H1 (cell line): ENCODE measurements around the gene AWAT1. TPM values are rescaled to one million over a fixed set of nuclear protein-coding genes. Genes with fewer than 3 reads are reported as not detected.

ENCODE experiments used
- CTCF ChIA-PET: fragments of 300-600 bp; sonication (Branson Sonifier 250); formaldehyde crosslinking; loops from one replicate; lab custom pipeline; 2021; ENCODE audit not compliant: partially characterized antibody; lab: Charles Lee
- POLR2A ChIA-PET: fragments of 300-600 bp; sonication (Branson Sonifier 250); formaldehyde crosslinking; loops from one replicate; lab custom pipeline; 2021; ENCODE audit warnings: inconsistent platforms; ENCODE audit not compliant: partially characterized antibody; lab: Charles Lee
- DNase-seq, 2 experiments: peaks; one replicate each; pipeline versions ENCODE4 v3.0.0 to v3.0.0-alpha.2; 2010 to 2022; ENCODE audit warnings: low spot score in 2 of 2, low read depth in 1 of 2, mixed read lengths in 1 of 2
- FAIRE-seq: peaks from 2 replicates; lab custom pipeline; 2011; peaks lifted over from hg19 to GRCh38; lab: Jason Lieb, UNC
- H2AFZ ChIP-seq: 2 replicates; pipeline ENCODE4 v1.8.1; 2012; ENCODE audit warnings: low read length, inconsistent platforms
- H2AK5ac ChIP-seq: 2 replicates; pipeline ENCODE4 v1.6.1; 2013; ENCODE audit warnings: low read depth, low read length
- H2BK120ac ChIP-seq: replicated peaks from 2 replicates; pipeline ENCODE3; 2013; ENCODE audit warnings: low read depth, low read length, inconsistent platforms
- H2BK12ac ChIP-seq: 2 replicates; pipeline ENCODE4 v1.6.1; 2013; ENCODE audit warnings: low read depth, low read length
- H2BK15ac ChIP-seq: 2 replicates; pipeline ENCODE4 v1.6.1; 2013; ENCODE audit warnings: low read length
- H2BK20ac ChIP-seq: 2 replicates; pipeline ENCODE4 v1.6.1; 2013; ENCODE audit warnings: low read length
- H2BK5ac ChIP-seq: 2 replicates; pipeline ENCODE4 v1.6.1; 2013; ENCODE audit warnings: low read depth, low read length
- H3K14ac ChIP-seq: 2 replicates; pipeline ENCODE4 v1.6.1; 2013; ENCODE audit warnings: inconsistent platforms; ENCODE audit not compliant: insufficient read length
- H3K18ac ChIP-seq: 2 replicates; pipeline ENCODE4 v1.6.1; 2013; ENCODE audit warnings: low read length; ENCODE audit errors: extremely low read depth
- H3K23ac ChIP-seq: 2 replicates; pipeline ENCODE4 v1.6.1; 2013; ENCODE audit warnings: inconsistent platforms; ENCODE audit not compliant: insufficient read length
- H3K23me2 ChIP-seq: 2 replicates; pipeline ENCODE4 v1.6.1; 2013; ENCODE audit warnings: low read depth, low read length
- H3K27ac ChIP-seq: 2 replicates; pipeline ENCODE4 v1.6.1; 2011; ENCODE audit warnings: low read depth, low read length, inconsistent platforms
- H3K27me3 ChIP-seq, 4 experiments: replicated peaks in 1 of 4; 1 replicate in 1 of 4; 2 replicates in 3 of 4; pipeline versions ENCODE4 v1.6.1 to v1.8.1; 2011 to 2013; ENCODE audit warnings: low read length in 3 of 4, mild to moderate bottlenecking in 3 of 4, inconsistent platforms in 2 of 4, mixed read lengths in 2 of 4, moderate library complexity in 1 of 4; ENCODE audit not compliant: control insufficient read depth in 3 of 4, insufficient read depth in 3 of 4; ENCODE audit errors: extremely low read depth in 1 of 4
- H3K36me3 ChIP-seq, 4 experiments: 2 replicates each; pipeline versions ENCODE4 v1.6.1 to v1.8.1; 2011 to 2013; ENCODE audit warnings: mild to moderate bottlenecking in 4 of 4, low read length in 3 of 4, moderate library complexity in 2 of 4, control low read depth in 1 of 4, inconsistent platforms in 1 of 4; ENCODE audit not compliant: insufficient read depth in 4 of 4, control insufficient read depth in 2 of 4
- H3K4ac ChIP-seq: replicated peaks from 2 replicates; pipeline ENCODE3; 2013; ENCODE audit warnings: low read length, low read depth, mixed read lengths, inconsistent platforms; ENCODE audit not compliant: insufficient read length
- H3K4me1 ChIP-seq, 4 experiments: replicated peaks in 1 of 4; 1 replicate in 1 of 4; 2 replicates in 3 of 4; pipeline versions ENCODE4 v1.6.1 to v1.8.1; 2011 to 2013; ENCODE audit warnings: low read length in 3 of 4, inconsistent platforms in 2 of 4, mixed read lengths in 1 of 4; ENCODE audit not compliant: insufficient read depth in 4 of 4, control insufficient read depth in 3 of 4
- H3K4me2 ChIP-seq, 2 experiments: 2 replicates each; pipeline versions ENCODE4 v1.6.1 to v1.8.1; 2011 to 2013; ENCODE audit warnings: low read depth in 2 of 2, low read length in 2 of 2, control low read depth in 1 of 2, inconsistent platforms in 1 of 2, mild to moderate bottlenecking in 1 of 2; ENCODE audit not compliant: insufficient read depth in 1 of 2
- H3K4me3 ChIP-seq, 4 experiments: fragments of 200-600, 300-600 bp in 1 of 4; sonication (generic), shearing (Covaris generic), sonication (Bioruptor Twin) in 1 of 4; 2 replicates each; pipeline versions ENCODE4 v1.5.1 to v1.8.1; 2011 to 2016; ENCODE audit warnings: low read length in 4 of 4, low read depth in 3 of 4, control low read depth in 2 of 4, inconsistent platforms in 2 of 4, mild to moderate bottlenecking in 2 of 4, mixed read lengths in 1 of 4, moderate library complexity in 1 of 4; ENCODE audit not compliant: insufficient read depth in 2 of 4; ENCODE audit errors: extremely low read depth in 1 of 4
- H3K56ac ChIP-seq: replicated peaks from 2 replicates; pipeline ENCODE3; 2013; ENCODE audit warnings: low read depth, mild to moderate bottlenecking, mixed read lengths, low read length, inconsistent platforms; ENCODE audit not compliant: insufficient read length
- H3K79me1 ChIP-seq: 2 replicates; pipeline ENCODE4 v1.6.1; 2013; ENCODE audit warnings: low read depth, low read length, control low read depth
- H3K79me2 ChIP-seq, 2 experiments: 2 replicates each; pipeline versions ENCODE4 v1.6.1 to v1.8.1; 2012 to 2013; ENCODE audit warnings: low read length in 2 of 2, mild to moderate bottlenecking in 2 of 2, inconsistent platforms in 1 of 2; ENCODE audit not compliant: insufficient read depth in 2 of 2, control insufficient read depth in 1 of 2
- H3K9ac ChIP-seq, 4 experiments: replicated peaks in 1 of 4; 1 replicate in 1 of 4; 2 replicates in 3 of 4; pipeline versions ENCODE4 v1.6.1 to v1.8.1; 2011 to 2013; ENCODE audit warnings: low read depth in 3 of 4, low read length in 3 of 4, control low read depth in 2 of 4, mild to moderate bottlenecking in 2 of 4, moderate library complexity in 2 of 4, inconsistent platforms in 1 of 4; ENCODE audit errors: extremely low read depth in 1 of 4
- H3K9me3 ChIP-seq, 2 experiments: 2 replicates each; pipeline versions ENCODE4 v1.6.1 to v1.8.1; 2012 to 2013; ENCODE audit warnings: mild to moderate bottlenecking in 2 of 2, moderate library complexity in 2 of 2, control low read depth in 1 of 2, inconsistent platforms in 1 of 2, low read depth in 1 of 2, low read length in 1 of 2, mixed read lengths in 1 of 2; ENCODE audit not compliant: insufficient read depth in 2 of 2
- H4K20me1 ChIP-seq, 2 experiments: replicated peaks in 1 of 2; 2 replicates each; pipeline versions ENCODE3 to v1.8.1; 2011 to 2013; ENCODE audit warnings: inconsistent platforms in 2 of 2, low read length in 2 of 2, mild to moderate bottlenecking in 1 of 2; ENCODE audit not compliant: insufficient read depth in 2 of 2, control insufficient read depth in 1 of 2
- H4K5ac ChIP-seq: 2 replicates; pipeline ENCODE4 v1.6.1; 2013; ENCODE audit warnings: low read length, low read depth, mixed read lengths, inconsistent platforms; ENCODE audit not compliant: insufficient read length
- H4K8ac ChIP-seq: 2 replicates; pipeline ENCODE4 v1.8.0; 2013; ENCODE audit warnings: mild to moderate bottlenecking, moderate library complexity, low read length, inconsistent platforms; ENCODE audit not compliant: insufficient read depth; ENCODE audit errors: extremely low read depth
- H4K91ac ChIP-seq: replicated peaks from 2 replicates; pipeline ENCODE3; 2013; ENCODE audit warnings: low read length, mixed read lengths, inconsistent platforms; ENCODE audit not compliant: insufficient read length
- GABPA ChIP-seq: IDR thresholded peaks from 2 replicates; pipeline ENCODE4 v1.6.1; 2011; ENCODE audit warnings: mild to moderate bottlenecking, low read length, moderate library complexity, borderline replicate concordance; ENCODE audit not compliant: insufficient read depth
- JUN ChIP-seq: IDR thresholded peaks from 2 replicates; pipeline ENCODE4 v1.6.1; 2011; ENCODE audit warnings: low read depth, mild to moderate bottlenecking, improper control_type of control experiment, low read length
- JUND ChIP-seq: IDR thresholded peaks from 2 replicates; pipeline ENCODE4 v1.6.1; 2011; ENCODE audit warnings: mild to moderate bottlenecking, improper control_type of control experiment, low read length
- KDM1A ChIP-seq: fragments of 200-600, 300-600 bp; sonication (generic); IDR thresholded peaks from 2 replicates; pipeline ENCODE4 v1.7.1; 2016; ENCODE audit warnings: mild to moderate bottlenecking, low read length, borderline replicate concordance
- KDM5A ChIP-seq: fragments of 200-600 bp; IDR thresholded peaks from 2 replicates; pipeline ENCODE4 v1.7.1; 2012; ENCODE audit warnings: mild to moderate bottlenecking, low read length, inconsistent platforms, mixed read lengths
- NRF1 ChIP-seq: IDR thresholded peaks from 2 replicates; pipeline ENCODE4 v1.6.1; 2011; ENCODE audit warnings: mild to moderate bottlenecking, low read depth, low read length, improper control_type of control experiment
- POLR2AphosphoS5 ChIP-seq: IDR thresholded peaks from 2 replicates; pipeline ENCODE4 v1.6.1; 2011; ENCODE audit warnings: low read depth, low read length
- POU5F1 ChIP-seq: IDR thresholded peaks from 2 replicates; pipeline ENCODE4 v1.6.1; 2011; ENCODE audit warnings: low read depth, mild to moderate bottlenecking, low read length, moderate library complexity
- RFX5 ChIP-seq: IDR thresholded peaks from 2 replicates; pipeline ENCODE4 v1.6.1; 2011; ENCODE audit warnings: low read depth, low read length, improper control_type of control experiment, borderline replicate concordance
- SIX5 ChIP-seq: IDR thresholded peaks from 2 replicates; pipeline ENCODE4 v1.6.1; 2011; ENCODE audit warnings: mild to moderate bottlenecking, low read depth, low read length
- SP4 ChIP-seq: IDR thresholded peaks from 2 replicates; pipeline ENCODE4 v1.6.1; 2012; ENCODE audit warnings: low read length, inconsistent platforms
- TCF12 ChIP-seq: IDR thresholded peaks from 2 replicates; pipeline ENCODE4 v1.6.1; 2011; ENCODE audit warnings: low read depth, mild to moderate bottlenecking, low read length
- YY1 ChIP-seq: IDR thresholded peaks from 2 replicates; pipeline ENCODE4 v1.6.1; 2011; ENCODE audit warnings: low read depth, mild to moderate bottlenecking, low read length
- WGBS, 2 experiments: shearing (Covaris generic) in 1 of 2; methylation state at CpG; one replicate each; pipeline versions ENCODE4 v1.1.6 to v1.1.7; 2013 to 2015; ENCODE audit warnings: low lambda C conversion rate in 2 of 2, mixed read lengths in 2 of 2, inconsistent platforms in 1 of 2, low coverage in 1 of 2, missing lambda C conversion rate in 1 of 2; ENCODE audit not compliant: insufficient replicate concordance in 2 of 2, insufficient coverage in 1 of 2, insufficient read length in 1 of 2; ENCODE audit errors: extremely low coverage in 1 of 2, missing lambda C conversion rate in 1 of 2; 5-methylcytosine and 5-hydroxymethylcytosine counted together
- polyA plus RNA-seq, 7 experiments: library from polyadenylated mRNA; depleted of rRNA in 3 of 7; stranded (reverse) in 5 of 7; unstranded in 2 of 7; fragments of >200 nt in 5 of 7; fragments of 200-250 nt in 2 of 7; gene quantifications; 1 replicate in 5 of 7; 2 replicates in 1 of 7; 4 replicates in 1 of 7; pipeline versions ENCODE4 v1.2.1 to v1.2.3, GENCODE V29; 2011 to 2013; ENCODE audit warnings: missing spikeins in 2 of 7, mixed read lengths in 2 of 7
- total RNA-seq: library from RNA; stranded (reverse); fragmentation: NEBNext Ultra II Directional; extraction: Animal tissue kit (Norgen Biotek cat#: 25700); gene quantifications from 2 replicates; pipeline ENCODE4 v1.2.1, GENCODE V29; 2021
- TF ChIP-seq, protein P1 (sequence below), 3 experiments: IDR thresholded peaks; 1 replicate in 2 of 3; 2 replicates in 1 of 3; pipeline versions ENCODE4 v1.5.1 to v1.6.1; 2011; ENCODE audit warnings: low read length in 3 of 3, mild to moderate bottlenecking in 3 of 3, inconsistent platforms in 2 of 3, low read depth in 1 of 3, moderate library complexity in 1 of 3; ENCODE audit not compliant: insufficient read depth in 1 of 3; ENCODE audit errors: control extremely low read depth in 1 of 3

The AWAT1 gene
- total and polyA plus RNA-seq, 2 of the 8 experiments (the other 6 are each of a cell fraction or from before 2014, with no cell fraction given): not detected

DNA sequence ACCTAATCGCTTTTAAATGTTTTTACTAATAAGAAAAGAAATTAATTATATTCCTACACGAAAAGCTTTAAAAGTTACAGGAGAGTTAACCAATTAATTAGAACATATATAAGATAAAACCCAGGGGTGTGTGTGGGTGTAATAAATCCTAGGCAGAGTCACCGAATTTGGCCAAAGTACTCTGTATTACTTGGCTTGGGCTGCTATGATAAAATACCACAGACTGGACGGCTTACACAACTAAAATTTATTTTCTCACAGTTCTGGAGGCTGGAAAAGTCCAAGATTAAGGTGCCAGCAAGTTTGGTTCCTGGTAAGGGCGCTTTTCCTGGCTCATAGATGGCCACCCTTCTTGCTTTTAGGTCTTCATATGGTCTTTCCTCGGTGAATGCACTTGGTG is 10.4 kb downstream of the AWAT1 start:
- Histone ChIP-seq H3K18ac (no peak overlapping the region), H4K20me1 (no peaks in the 10 kb centered on the region), H4K8ac (no peak overlapping the region), H4K91ac (no peak overlapping the region), H3K27me3 (no peaks in the 10 kb centered on the region), H3K23me2 (no peaks in the 10 kb centered on the region), H4K5ac (no peak overlapping the region), H3K9ac (no peak overlapping the region), H3K27ac (no peak overlapping the region), H2BK120ac (no peak overlapping the region), H3K79me1 (no peaks in the 10 kb centered on the region), H3K79me2 (no peaks in the 10 kb centered on the region), H3K56ac (no peak overlapping the region), H2BK12ac (no peak overlapping the region), H3K9me3 (no peaks in the 10 kb centered on the region), H2AFZ (no peak overlapping the region), H3K23ac (no peak overlapping the region), H2BK20ac (no peak overlapping the region), H3K4ac (no peak overlapping the region), H3K36me3 (no peaks in the 10 kb centered on the region), H3K4me1 (no peaks in the 10 kb centered on the region), H2AK5ac (no peak overlapping the region), H3K14ac (no peak overlapping the region), H3K4me3 (no peak overlapping the region), H2BK15ac (no peak overlapping the region), H2BK5ac (no peak overlapping the region), H3K4me2 (no peak overlapping the region)
- DNase-seq (no peak), FAIRE-seq (no peak)
- CTCF ChIA-PET: no interaction called here
- 85% methylated on average over 6 of the region's 6 CpGs; no CpG with 5 or more reads in 1 of the 2 experiments for WGBS, 2 experiments
- POLR2A ChIA-PET: no interaction called here
- no peak for TF ChIP-seq YY1
- TF ChIP-seq, protein P1, sequence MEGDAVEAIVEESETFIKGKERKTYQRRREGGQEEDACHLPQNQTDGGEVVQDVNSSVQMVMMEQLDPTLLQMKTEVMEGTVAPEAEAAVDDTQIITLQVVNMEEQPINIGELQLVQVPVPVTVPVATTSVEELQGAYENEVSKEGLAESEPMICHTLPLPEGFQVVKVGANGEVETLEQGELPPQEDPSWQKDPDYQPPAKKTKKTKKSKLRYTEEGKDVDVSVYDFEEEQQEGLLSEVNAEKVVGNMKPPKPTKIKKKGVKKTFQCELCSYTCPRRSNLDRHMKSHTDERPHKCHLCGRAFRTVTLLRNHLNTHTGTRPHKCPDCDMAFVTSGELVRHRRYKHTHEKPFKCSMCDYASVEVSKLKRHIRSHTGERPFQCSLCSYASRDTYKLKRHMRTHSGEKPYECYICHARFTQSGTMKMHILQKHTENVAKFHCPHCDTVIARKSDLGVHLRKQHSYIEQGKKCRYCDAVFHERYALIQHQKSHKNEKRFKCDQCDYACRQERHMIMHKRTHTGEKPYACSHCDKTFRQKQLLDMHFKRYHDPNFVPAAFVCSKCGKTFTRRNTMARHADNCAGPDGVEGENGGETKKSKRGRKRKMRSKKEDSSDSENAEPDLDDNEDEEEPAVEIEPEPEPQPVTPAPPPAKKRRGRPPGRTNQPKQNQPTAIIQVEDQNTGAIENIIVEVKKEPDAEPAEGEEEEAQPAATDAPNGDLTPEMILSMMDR (IDR thresholded peaks at IDR 0.05; ENCODE audit: control extremely low read depth in 1 of 3, insufficient read depth in 1 of 3, low read depth in 1 of 3, low read length in 3 of 3): no peak
- TF ChIP-seq POLR2AphosphoS5: no peak
- TF ChIP-seq KDM1A: no peak
- TF ChIP-seq POU5F1: no peak
- no peak for TF ChIP-seq JUN
- TF ChIP-seq SP4: no peak
- TF ChIP-seq RFX5: no peak
- TF ChIP-seq JUND: no peak
- no peak for TF ChIP-seq TCF12
- TF ChIP-seq GABPA: no peak
- no peak for TF ChIP-seq KDM5A
- no peak for TF ChIP-seq SIX5
- no peak for TF ChIP-seq NRF1
